Kidney tubule cell (primary cell): ENCODE results near the gene LEFTY2.
"Not testable (repeated sequence)": the region's sequence is repeated elsewhere in the genome, so short reads cannot be mapped to it uniquely, and the experiment has no call there.

ENCODE experiments used
- DNase-seq: peaks from one replicate; pipeline ENCODE4 v3.0.0-alpha.2; 2018; ENCODE audit warnings: low spot score

Gene LEFTY2

GRCh38 chr1:225953315-225953714 is 12.3 kb upstream of the LEFTY2 start:
- no peak for DNase-seq

GRCh38 chr1:225950905-225951497 is 10.0 kb upstream of the LEFTY2 start:
- no peak for DNase-seq

- DNase-seq: no peak
Observed at GRCh38 chr1:225949041-225949440, 8.0 kb upstream of the LEFTY2 start.

DNA sequence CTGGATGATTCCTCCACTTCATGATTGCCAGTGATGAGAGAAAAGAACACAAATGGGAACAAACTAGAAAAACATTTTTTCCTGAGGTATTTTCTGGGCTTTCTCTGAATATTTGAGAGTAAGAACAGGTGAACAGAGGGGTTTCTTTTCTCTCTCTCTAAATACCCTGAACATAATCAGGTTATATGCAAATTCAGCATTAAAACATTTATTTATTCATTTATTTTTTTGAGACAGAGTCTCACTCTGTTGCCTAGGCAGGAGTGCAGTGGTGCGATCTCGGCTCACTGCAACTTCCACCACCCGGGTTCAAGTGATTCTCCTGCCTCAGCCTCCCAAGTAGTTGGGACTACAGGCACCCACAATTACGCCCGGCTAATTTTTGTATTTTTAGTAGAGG is 5.8 kb upstream of the LEFTY2 start:
- no peak for DNase-seq

DNA sequence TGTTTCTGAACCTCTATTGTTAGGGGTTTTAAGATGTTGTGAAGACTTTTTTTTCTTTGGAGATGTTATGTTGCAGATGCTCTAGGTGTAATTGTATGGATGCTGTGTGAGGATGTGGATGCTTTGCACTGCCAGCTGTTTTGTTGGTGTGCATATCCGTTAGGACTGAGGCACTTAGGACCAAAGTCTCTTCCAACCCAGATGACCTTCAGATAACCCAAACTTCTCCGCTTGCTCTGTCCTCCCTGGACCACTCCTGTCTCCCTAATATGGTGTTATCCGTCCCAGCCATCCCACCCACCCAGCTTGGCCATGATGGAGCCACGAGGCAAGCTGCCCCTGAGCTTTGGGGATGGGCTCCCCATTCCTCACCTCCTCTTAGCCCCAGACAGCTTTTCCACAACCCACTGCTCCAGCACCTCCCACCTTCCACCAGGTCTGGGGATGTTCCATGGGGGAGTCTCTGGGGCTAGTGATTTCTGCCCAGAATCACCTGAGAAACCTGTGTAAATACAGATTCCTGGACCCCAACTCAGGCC is 5.1 kb upstream of the LEFTY2 start:
- DNase-seq: no peak

- no peak for DNase-seq
Observed at GRCh38 chr1:225945564-225945963, 4.5 kb upstream of the LEFTY2 start.

- DNase-seq: no peak
Observed at GRCh38 chr1:225944951-225945350, 3.9 kb upstream of the LEFTY2 start.

GRCh38 chr1:225944387-225944786 is 3.4 kb upstream of the LEFTY2 start:
- DNase-seq: no peak

- DNase-seq: no peak
Observed at GRCh38 chr1:225943582-225943981, 2.6 kb upstream of the LEFTY2 start.

DNA sequence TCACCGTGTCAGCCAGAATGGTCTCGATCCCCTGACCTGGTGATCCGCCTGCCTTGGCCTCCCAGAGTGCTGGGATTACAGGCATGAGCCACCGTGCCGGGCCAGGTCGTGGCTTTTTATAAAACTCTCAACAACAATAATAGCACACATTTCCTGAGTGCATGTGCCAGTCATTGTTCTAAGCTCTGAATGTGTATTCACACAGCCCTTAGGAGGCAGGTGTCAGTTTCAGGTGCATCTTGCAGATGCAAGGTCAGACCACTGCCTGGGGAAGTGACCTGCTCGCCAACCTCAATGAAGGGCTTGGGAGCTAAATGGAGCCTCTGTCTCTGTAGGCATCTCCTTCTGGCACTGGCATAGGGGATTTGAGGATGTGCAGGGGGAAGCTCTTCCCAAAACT is 1.6 kb upstream of the LEFTY2 start:
- DNase-seq: no peak

DNA sequence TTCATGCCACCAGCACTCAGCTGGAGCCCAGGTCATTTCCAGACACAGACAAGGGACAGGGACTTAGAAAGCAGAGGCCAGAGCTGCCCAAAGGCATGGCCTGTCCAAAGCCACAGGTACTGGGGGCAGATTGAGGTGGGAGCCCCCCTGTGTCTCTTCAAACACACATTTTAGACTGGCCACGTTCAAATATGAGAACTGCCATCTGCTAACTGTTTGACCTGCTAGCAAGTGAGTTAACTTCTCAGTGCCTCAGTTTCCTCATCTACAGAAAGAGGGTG is 862 bp upstream of the LEFTY2 start:
- no peak for DNase-seq

GRCh38 chr1:225940385-225941151 is 452 bp downstream of the LEFTY2 start:
- no peak for DNase-seq

GRCh38 chr1:225939939-225940310 is 1.1 kb downstream of the LEFTY2 start:
- DNase-seq: not testable (repeated sequence)

GRCh38 chr1:225939097-225939938 is 1.7 kb downstream of the LEFTY2 start:
- not testable (repeated sequence) for DNase-seq

DNA sequence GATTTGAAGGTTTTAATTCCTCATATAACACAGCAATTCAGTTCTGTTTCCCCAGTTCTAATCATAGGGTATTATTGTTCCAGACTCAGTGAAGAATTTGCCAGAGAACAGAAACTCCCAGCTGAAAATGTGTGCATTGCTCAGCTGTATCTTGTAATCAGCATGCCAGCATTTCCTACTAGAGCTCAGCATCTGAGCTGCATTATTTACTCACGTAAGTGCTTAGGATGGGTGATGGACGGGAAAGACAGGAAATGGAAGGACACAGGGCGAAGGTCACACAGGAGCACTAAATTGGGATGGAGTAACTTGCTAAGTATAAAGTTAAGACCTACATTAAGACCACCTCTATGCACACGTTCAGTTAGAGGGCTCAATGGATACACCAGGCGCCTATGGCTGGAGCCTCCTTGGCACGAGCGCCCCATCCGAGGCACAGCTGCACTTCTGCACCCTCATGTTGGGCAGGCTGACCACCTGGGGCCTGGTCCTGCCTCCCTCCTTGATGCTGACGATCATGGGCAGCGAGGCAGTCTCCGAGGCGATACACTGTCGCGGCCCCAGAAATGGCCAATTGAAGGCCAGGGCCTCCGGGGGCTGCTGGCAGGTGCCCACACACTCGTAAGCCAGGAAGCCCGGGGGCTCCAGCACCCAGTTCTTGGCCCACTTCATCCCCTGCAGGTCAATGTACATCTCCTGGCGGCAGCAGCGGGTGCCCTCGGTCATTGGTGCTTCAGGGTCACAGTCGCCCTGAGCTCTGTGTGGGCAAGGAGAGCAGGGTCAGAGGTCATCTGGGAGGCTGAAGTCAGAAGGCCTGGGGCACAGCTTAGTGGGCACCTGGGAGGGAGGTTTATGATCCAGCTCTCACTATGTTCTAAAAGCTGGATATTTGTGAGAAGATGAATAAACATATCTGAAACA is 3.7 kb downstream of the LEFTY2 start:
- DNase-seq: no peak

DNA sequence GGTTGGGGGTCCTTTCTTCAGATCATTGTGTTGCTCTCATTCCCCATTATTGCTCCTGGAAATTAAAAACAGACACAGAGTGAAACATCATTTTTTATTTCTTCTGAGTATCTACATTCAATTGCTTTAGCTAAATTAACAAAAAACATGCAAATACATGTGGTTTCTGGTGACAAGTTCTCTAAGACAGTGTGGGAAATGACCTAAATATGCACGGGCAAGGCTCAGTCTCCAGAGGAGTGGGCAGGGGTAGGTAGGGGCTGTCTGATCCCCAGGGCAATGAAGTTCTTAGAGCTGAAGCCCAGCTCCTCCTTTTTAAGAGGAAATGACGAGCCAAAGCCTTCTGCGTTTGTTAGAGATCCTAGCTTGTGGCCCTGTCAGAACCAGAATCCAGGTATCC is 4.5 kb downstream of the LEFTY2 start:
- no peak for DNase-seq

GRCh38 chr1:225936086-225936485 is 4.9 kb downstream of the LEFTY2 start:
- DNase-seq: peak; percentile 43

GRCh38 chr1:225934711-225935110 is 6.3 kb downstream of the LEFTY2 start:
- no peak for DNase-seq

DNA sequence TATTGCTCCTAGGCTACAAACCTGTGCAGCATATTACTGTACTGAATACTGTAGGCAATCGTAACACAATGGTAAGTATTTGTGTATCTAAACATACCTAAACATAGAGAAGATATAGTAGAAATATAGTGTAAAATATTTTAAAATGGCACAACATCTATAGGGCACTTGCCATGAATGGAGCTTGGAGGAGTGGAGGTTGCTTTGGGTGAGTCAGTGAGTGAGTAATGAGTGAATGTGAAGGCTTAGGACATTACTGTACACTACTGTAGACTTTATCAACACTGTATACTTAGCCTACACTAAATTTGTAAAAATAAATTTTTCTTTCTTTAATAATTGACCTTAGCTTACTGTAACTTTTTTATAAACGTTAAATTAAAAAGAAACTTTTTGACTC is 7.9 kb downstream of the LEFTY2 start:
- DNase-seq: peak; percentile 56

GRCh38 chr1:225931270-225932136 is 9.5 kb downstream of the LEFTY2 start:
- DNase-seq: no peak

- no peak for DNase-seq
Observed at GRCh38 chr1:225930566-225930965, 10.5 kb downstream of the LEFTY2 start.
